Neural cell (in vitro differentiated cells): Measurements from ENCODE around the gene LRRC14B. TPM values are rescaled to one million over a fixed set of nuclear protein-coding genes. Genes with fewer than 3 reads are reported as not detected.

Experiments
- H2AFZ ChIP-seq: fragments of 200-600, 300-800 bp; sonication (generic), shearing (Covaris generic); 2 replicates; pipeline ENCODE4 v1.6.0; 2014; ENCODE audit warnings: low read depth, mild to moderate bottlenecking, antibody characterized with exemption, low read length, moderate library complexity
- H3F3A ChIP-seq: fragments of 200-600 bp; shearing (Covaris generic); 2 replicates; pipeline ENCODE4 v1.6.1; 2016; ENCODE audit warnings: mild to moderate bottlenecking, moderate library complexity, mixed read lengths, antibody characterized with exemption, low read length; ENCODE audit not compliant: insufficient read depth, poor library complexity, severe bottlenecking
- H3K27ac ChIP-seq: fragments of 200-600, 300-800 bp; sonication (generic), shearing (Covaris generic); 2 replicates; pipeline ENCODE4 v1.5.1; 2014; ENCODE audit warnings: mild to moderate bottlenecking, low read length, moderate library complexity
- H3K27me3 ChIP-seq: fragments of 300-800, 200-600 bp; sonication (generic), shearing (Covaris generic); 2 replicates; pipeline ENCODE4 v1.6.0; 2014; ENCODE audit warnings: mild to moderate bottlenecking, low read depth, low read length, moderate library complexity; ENCODE audit not compliant: insufficient read depth
- H3K36me3 ChIP-seq: fragments of 300-800, 200-600 bp; sonication (generic), shearing (Covaris generic); 2 replicates; pipeline ENCODE4 v1.5.1; 2014; ENCODE audit warnings: mild to moderate bottlenecking, antibody characterized with exemption, low read length, moderate library complexity; ENCODE audit not compliant: insufficient read depth
- H3K4me2 ChIP-seq: fragments of 300-800, 200-600 bp; sonication (generic), shearing (Covaris generic); 2 replicates; pipeline ENCODE4 v1.6.0; 2014; ENCODE audit warnings: mild to moderate bottlenecking, low read length
- H3K4me3 ChIP-seq: fragments of 300-800, 200-600 bp; sonication (generic), shearing (Covaris generic); 2 replicates; pipeline ENCODE4 v1.5.1; 2014; ENCODE audit warnings: mild to moderate bottlenecking, low read length, moderate library complexity
- H3K79me2 ChIP-seq: fragments of 200-600 bp; shearing (Covaris generic); replicated peaks from 2 replicates; pipeline ENCODE4 v1.6.0; 2014; ENCODE audit warnings: mild to moderate bottlenecking, low read length, moderate library complexity; ENCODE audit not compliant: insufficient read depth
- H3K9ac ChIP-seq: fragments of 300-800, 200-600 bp; sonication (generic), shearing (Covaris generic); 2 replicates; pipeline ENCODE4 v1.6.1; 2016; ENCODE audit warnings: mild to moderate bottlenecking, low read length, mixed read lengths
- H3K9me2 ChIP-seq: fragments of 200-600 bp; shearing (Covaris generic); 2 replicates; pipeline ENCODE4 v1.6.1; 2016; ENCODE audit warnings: mild to moderate bottlenecking, low read length, mixed read lengths; ENCODE audit not compliant: insufficient read depth
- H3K9me3 ChIP-seq: fragments of 200-600, 300-800 bp; sonication (generic), shearing (Covaris generic); 2 replicates; pipeline ENCODE4 v1.6.1; 2016; ENCODE audit warnings: mild to moderate bottlenecking, mixed run types, low read length, moderate library complexity, mixed read lengths
- H4K20me1 ChIP-seq: fragments of 200-600 bp; shearing (Covaris generic); 2 replicates; pipeline ENCODE4 v1.6.1; 2016; ENCODE audit warnings: mild to moderate bottlenecking, mixed run types; ENCODE audit not compliant: insufficient read depth
- EP300 ChIP-seq: fragments of 450-650 bp; conservative IDR thresholded peaks from 2 replicates; pipeline ENCODE4 v1.6.1; 2014; ENCODE audit warnings: antibody characterized with exemption, mild to moderate bottlenecking, moderate library complexity; ENCODE audit not compliant: poor library complexity, severe bottlenecking
- EZH2 ChIP-seq: fragments of 200-600, 300-800 bp; shearing (Covaris generic), sonication (generic); IDR thresholded peaks from 2 replicates; pipeline ENCODE4 v1.6.1; 2014; ENCODE audit warnings: antibody characterized with exemption, low read length, borderline replicate concordance, mild to moderate bottlenecking; ENCODE audit not compliant: insufficient read depth, poor library complexity, severe bottlenecking
- MXI1 ChIP-seq: fragments of 450-650 bp; conservative IDR thresholded peaks from 2 replicates; pipeline ENCODE4 v1.6.1; 2014; ENCODE audit warnings: antibody characterized with exemption, mild to moderate bottlenecking; ENCODE audit not compliant: poor library complexity, severe bottlenecking
- POLR2AphosphoS5 ChIP-seq: IDR thresholded peaks from 2 replicates; pipeline ENCODE4 v1.6.1; 2012
- RAD21 ChIP-seq: fragments of 450-650 bp; conservative IDR thresholded peaks from 2 replicates; pipeline ENCODE4 v1.6.1; 2014; ENCODE audit warnings: antibody characterized with exemption, mild to moderate bottlenecking, moderate library complexity
- SMC3 ChIP-seq: fragments of 450-650 bp; conservative IDR thresholded peaks from 2 replicates; pipeline ENCODE4 v1.6.1; 2014; ENCODE audit warnings: antibody characterized with exemption, mild to moderate bottlenecking, moderate library complexity; ENCODE audit not compliant: poor library complexity
- TAF1 ChIP-seq: IDR thresholded peaks from 2 replicates; pipeline ENCODE4 v1.6.1; 2012; ENCODE audit warnings: low read depth
- polyA plus RNA-seq: library from polyadenylated mRNA; depleted of rRNA; stranded (reverse); fragments of >200 nt; gene quantifications from 2 replicates; pipeline ENCODE4 v1.2.3, GENCODE V29; 2014
- TF ChIP-seq, protein P1 (sequence below): fragments of 450-650 bp; IDR thresholded peaks from 2 replicates; pipeline ENCODE4 v1.5.1; 2014; ENCODE audit warnings: antibody characterized with exemption, mild to moderate bottlenecking, moderate library complexity; ENCODE audit not compliant: poor library complexity, severe bottlenecking
- TF ChIP-seq, protein P2 (sequence below): IDR thresholded peaks from 2 replicates; pipeline ENCODE4 v1.6.1; 2012; ENCODE audit warnings: borderline replicate concordance

The LRRC14B gene
- polyA plus RNA-seq, 1 donor from 2014 or later: not detected

DNA sequence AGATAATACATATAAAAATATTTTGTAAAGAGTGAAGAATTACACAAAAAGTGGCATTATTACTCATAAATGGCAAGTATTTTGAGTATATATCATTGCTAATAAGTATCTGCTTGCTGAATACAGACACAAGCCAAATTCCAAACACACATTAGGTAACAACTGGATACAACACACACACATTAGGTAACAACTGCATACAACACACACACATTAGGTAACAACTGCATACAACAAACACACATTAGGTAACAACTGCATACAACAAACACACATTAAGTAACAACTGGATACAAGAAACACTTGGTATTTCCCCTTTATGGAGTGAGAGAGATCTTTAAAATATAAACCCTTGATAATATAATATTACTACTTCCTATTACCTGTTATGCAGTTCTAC lies 13.2 kb downstream of the LRRC14B start:
- no peaks in the 10 kb centered on the region for H4K20me1 ChIP-seq
- H3K36me3 ChIP-seq: no peaks in the 10 kb centered on the region
- H3K9ac ChIP-seq: no peak overlapping the region
- no peaks in the 10 kb centered on the region for H3K9me2 ChIP-seq
- H3K4me3 ChIP-seq: no peak overlapping the region
- H3K9me3 ChIP-seq: no peaks in the 10 kb centered on the region
- H3K4me2 ChIP-seq: no peak overlapping the region
- H3K79me2 ChIP-seq: peaks cover 13% of the 10 kb centered on the region
- TF ChIP-seq MXI1: no peak
- TF ChIP-seq, protein P1, sequence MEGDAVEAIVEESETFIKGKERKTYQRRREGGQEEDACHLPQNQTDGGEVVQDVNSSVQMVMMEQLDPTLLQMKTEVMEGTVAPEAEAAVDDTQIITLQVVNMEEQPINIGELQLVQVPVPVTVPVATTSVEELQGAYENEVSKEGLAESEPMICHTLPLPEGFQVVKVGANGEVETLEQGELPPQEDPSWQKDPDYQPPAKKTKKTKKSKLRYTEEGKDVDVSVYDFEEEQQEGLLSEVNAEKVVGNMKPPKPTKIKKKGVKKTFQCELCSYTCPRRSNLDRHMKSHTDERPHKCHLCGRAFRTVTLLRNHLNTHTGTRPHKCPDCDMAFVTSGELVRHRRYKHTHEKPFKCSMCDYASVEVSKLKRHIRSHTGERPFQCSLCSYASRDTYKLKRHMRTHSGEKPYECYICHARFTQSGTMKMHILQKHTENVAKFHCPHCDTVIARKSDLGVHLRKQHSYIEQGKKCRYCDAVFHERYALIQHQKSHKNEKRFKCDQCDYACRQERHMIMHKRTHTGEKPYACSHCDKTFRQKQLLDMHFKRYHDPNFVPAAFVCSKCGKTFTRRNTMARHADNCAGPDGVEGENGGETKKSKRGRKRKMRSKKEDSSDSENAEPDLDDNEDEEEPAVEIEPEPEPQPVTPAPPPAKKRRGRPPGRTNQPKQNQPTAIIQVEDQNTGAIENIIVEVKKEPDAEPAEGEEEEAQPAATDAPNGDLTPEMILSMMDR: no peak
- no peak for TF ChIP-seq TAF1
- no peak for TF ChIP-seq EP300
- no peak for TF ChIP-seq SMC3
- TF ChIP-seq POLR2AphosphoS5: no peak
- TF ChIP-seq EZH2: no peak
- TF ChIP-seq RAD21: no peak
- TF ChIP-seq, protein P2, sequence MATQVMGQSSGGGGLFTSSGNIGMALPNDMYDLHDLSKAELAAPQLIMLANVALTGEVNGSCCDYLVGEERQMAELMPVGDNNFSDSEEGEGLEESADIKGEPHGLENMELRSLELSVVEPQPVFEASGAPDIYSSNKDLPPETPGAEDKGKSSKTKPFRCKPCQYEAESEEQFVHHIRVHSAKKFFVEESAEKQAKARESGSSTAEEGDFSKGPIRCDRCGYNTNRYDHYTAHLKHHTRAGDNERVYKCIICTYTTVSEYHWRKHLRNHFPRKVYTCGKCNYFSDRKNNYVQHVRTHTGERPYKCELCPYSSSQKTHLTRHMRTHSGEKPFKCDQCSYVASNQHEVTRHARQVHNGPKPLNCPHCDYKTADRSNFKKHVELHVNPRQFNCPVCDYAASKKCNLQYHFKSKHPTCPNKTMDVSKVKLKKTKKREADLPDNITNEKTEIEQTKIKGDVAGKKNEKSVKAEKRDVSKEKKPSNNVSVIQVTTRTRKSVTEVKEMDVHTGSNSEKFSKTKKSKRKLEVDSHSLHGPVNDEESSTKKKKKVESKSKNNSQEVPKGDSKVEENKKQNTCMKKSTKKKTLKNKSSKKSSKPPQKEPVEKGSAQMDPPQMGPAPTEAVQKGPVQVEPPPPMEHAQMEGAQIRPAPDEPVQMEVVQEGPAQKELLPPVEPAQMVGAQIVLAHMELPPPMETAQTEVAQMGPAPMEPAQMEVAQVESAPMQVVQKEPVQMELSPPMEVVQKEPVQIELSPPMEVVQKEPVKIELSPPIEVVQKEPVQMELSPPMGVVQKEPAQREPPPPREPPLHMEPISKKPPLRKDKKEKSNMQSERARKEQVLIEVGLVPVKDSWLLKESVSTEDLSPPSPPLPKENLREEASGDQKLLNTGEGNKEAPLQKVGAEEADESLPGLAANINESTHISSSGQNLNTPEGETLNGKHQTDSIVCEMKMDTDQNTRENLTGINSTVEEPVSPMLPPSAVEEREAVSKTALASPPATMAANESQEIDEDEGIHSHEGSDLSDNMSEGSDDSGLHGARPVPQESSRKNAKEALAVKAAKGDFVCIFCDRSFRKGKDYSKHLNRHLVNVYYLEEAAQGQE: no peak
- no peaks in the 10 kb centered on the region for H3F3A ChIP-seq
- no peaks in the 10 kb centered on the region for H3K27me3 ChIP-seq
- no peak overlapping the region for H3K27ac ChIP-seq
- H2AFZ ChIP-seq: no peak overlapping the region

DNA sequence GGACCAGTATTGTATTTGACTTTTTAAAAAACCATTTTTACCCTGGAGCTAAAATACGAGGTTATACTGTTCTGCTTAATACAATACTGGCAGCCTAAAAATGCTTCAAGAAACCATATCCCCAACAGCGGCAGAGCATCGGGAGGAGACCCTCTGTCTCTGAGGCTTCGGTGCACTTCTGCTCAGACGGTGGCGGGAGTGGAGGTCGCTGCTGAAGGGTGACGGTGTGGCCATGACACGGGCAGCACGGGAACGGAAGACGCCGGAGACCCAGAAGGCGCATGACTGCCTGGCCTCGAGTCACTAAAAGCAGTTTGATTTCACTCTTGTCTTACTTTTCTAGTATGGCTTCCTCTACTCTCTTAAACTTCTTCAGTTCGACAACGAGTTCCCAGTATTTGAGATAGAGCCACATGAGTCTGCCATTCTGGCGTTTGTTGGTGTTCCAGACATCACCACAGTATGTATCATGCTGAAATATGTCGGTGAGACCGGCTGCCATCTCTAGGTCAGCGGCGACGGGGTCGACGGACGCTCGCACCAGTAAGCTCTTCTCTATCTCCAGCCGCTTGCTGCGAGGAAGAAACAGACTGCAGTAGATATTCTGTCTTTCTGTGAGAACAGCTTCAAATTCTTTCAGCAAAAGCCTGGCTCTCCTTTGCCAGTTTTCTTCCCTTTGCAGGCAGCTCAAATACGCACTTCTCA lies 13.8 kb downstream of the LRRC14B start:
- no peaks in the 10 kb centered on the region for H3K36me3 ChIP-seq

More for the DNA sequence above, 13.8 kb downstream of the LRRC14B start:
- Histone ChIP-seq H3K4me2 (no peak overlapping the region), H2AFZ (no peak overlapping the region), H4K20me1 (no peaks in the 10 kb centered on the region), H3F3A (no peaks in the 10 kb centered on the region), H3K9me3 (no peaks in the 10 kb centered on the region), H3K27ac (no peak overlapping the region), H3K27me3 (no peaks in the 10 kb centered on the region), H3K9ac (no peak overlapping the region), H3K4me3 (no peak overlapping the region), H3K79me2 (peaks cover 19% of the 10 kb centered on the region), H3K9me2 (no peaks in the 10 kb centered on the region)
- no peak for TF ChIP-seq RAD21
- TF ChIP-seq TAF1: no peak
- TF ChIP-seq SMC3: no peak
- TF ChIP-seq POLR2AphosphoS5: no peak
- TF ChIP-seq EZH2: no peak
- no peak for TF ChIP-seq EP300
- TF ChIP-seq, protein P1: no peak
- TF ChIP-seq MXI1: no peak
- TF ChIP-seq, protein P2: no peak
